Activated CD4-positive, alpha-beta T cell treated with anti-CD3 and anti-CD28 coated beads for 36 hours (primary cell): ENCODE results near the gene SYNGR1. TPM values are rescaled to one million over a fixed set of nuclear protein-coding genes. Genes with fewer than 3 reads are reported as not detected.
"Not testable (repeated sequence)": the region's sequence is repeated elsewhere in the genome, so short reads cannot be mapped to it uniquely, and the experiment has no call there.

Experiments
- ATAC-seq: fragments of 200-7000 bp; cut with Tn5 transposase; one replicate; pipeline ENCODE4 v1.10.0; 2021; ENCODE audit warnings: mild to moderate bottlenecking, moderate library complexity
- CTCF ChIA-PET: fragments of 350-600 bp; sonication (Branson Sonifier 250); formaldehyde crosslinking; loops from one replicate; lab custom pipeline; 2021; ENCODE audit warnings: antibody characterized with exemption; lab: Charles Lee
- POLR2A ChIA-PET: fragments of 350-600 bp; sonication (Branson Sonifier 250); formaldehyde crosslinking; loops from one replicate; lab custom pipeline; 2021; ENCODE audit warnings: antibody characterized with exemption, inconsistent platforms; lab: Charles Lee
- DNase-seq: peaks from one replicate; pipeline ENCODE4 v3.0.0-alpha.2; 2020
- H3K27ac Mint-ChIP-seq: one replicate; pipeline ENCODE4 v1.8.0; 2021; ENCODE audit warnings: mixed read lengths
- H3K27me3 Mint-ChIP-seq: one replicate; pipeline ENCODE4 v1.8.0; 2021; ENCODE audit warnings: mixed read lengths
- H3K36me3 Mint-ChIP-seq: one replicate; pipeline ENCODE4 v1.8.0; 2021; ENCODE audit warnings: low read depth, mixed read lengths
- H3K4me1 Mint-ChIP-seq: one replicate; pipeline ENCODE4 v1.8.0; 2021; ENCODE audit warnings: mixed read lengths
- H3K4me3 Mint-ChIP-seq: one replicate; pipeline ENCODE4 v1.8.0; 2021; ENCODE audit warnings: mild to moderate bottlenecking, moderate library complexity, mixed read lengths
- H3K9me3 Mint-ChIP-seq: one replicate; pipeline ENCODE4 v1.8.0; 2021; ENCODE audit warnings: low read depth, mixed read lengths
- intact Hi-C, 2 experiments: fragments of 100-400 bp; cut with DNase I in 1 of 2; cut with micrococcal nuclease in 1 of 2; formaldehyde crosslinking; loops; one replicate each; pipeline versions ENCODE4 v1.14.2 to v1.15.1; 2022 to 2024; cut with DNase I, micrococcal nuclease
- total RNA-seq, 2 experiments: library from RNA; stranded (reverse); gene quantifications; one replicate each; pipeline ENCODE4 v1.2.3, GENCODE V29; 2021

Gene SYNGR1
- total RNA-seq, 2 experiments from 2014 or later: 0.58 to 0.89 TPM

- Mint-ChIP-seq H3K27ac (no peak overlapping the region), H3K36me3 (no peaks in the 10 kb centered on the region), H3K4me1 (peaks cover 10% of the 10 kb centered on the region), H3K9me3 (no peaks in the 10 kb centered on the region), H3K4me3 (no peak overlapping the region), H3K27me3 (peaks cover 10% of the 10 kb centered on the region)
- intact Hi-C loops: no loop called here
- no peak for DNase-seq
- ATAC-seq: peak; percentile 34
- ChIA-PET POLR2A (interaction anchor here (0.5 kb wide), 1 partner anchor 670 kb away, joined by 4 read pairs; the partner anchor contains the start of gene TOMM22), CTCF (interaction anchor here (0.6 to 0.9 kb wide), 2 partner anchors 13 to 203 kb away, joined by 3 read pairs; no protein-coding TSS in a partner anchor)
Observed at GRCh38 chr22:39351689-39352214, 2.0 kb downstream of the SYNGR1 start.

DNA sequence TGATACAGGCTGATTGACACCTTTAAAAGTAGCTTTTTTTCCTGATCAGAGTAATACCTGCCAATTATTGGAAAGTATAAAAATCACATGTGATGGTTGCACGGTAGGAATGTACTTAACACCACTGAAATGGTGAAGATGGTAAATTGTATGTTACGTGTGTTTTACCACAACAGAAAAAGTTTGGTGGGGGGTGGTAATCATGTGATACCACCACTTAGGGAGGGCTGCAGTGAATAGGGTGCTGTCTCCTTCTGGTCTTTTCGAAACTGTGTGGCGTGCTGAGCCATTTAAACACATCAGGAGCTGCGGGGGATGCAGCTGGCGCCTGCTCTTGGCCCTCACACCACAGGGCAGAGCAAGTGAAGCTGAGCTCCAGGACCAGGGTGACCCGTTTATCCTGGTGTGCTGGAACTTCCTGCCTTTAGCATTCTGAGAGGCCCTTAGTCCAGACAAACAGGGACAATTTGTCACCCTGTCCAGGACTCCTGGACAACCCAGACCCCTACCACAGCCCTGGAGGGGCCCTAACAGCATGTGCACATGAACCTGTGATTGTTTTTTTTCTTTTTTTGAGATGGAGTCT is 2.6 kb downstream of the SYNGR1 start:
- Mint-ChIP-seq H3K9me3 (no peaks in the 10 kb centered on the region), H3K4me3 (no peak overlapping the region), H3K36me3 (no peaks in the 10 kb centered on the region), H3K4me1 (peaks cover 10% of the 10 kb centered on the region), H3K27me3 (peaks cover 10% of the 10 kb centered on the region), H3K27ac (no peak overlapping the region)
- CTCF ChIA-PET: interaction anchor here (0.6 to 0.9 kb wide), 3 partner anchors 12 to 204 kb away, joined by 3 read pairs; no protein-coding TSS in a partner anchor
- POLR2A ChIA-PET: no interaction called here
- ATAC-seq (no peak), DNase-seq (no peak)
- intact Hi-C loops: no loop called here

DNA sequence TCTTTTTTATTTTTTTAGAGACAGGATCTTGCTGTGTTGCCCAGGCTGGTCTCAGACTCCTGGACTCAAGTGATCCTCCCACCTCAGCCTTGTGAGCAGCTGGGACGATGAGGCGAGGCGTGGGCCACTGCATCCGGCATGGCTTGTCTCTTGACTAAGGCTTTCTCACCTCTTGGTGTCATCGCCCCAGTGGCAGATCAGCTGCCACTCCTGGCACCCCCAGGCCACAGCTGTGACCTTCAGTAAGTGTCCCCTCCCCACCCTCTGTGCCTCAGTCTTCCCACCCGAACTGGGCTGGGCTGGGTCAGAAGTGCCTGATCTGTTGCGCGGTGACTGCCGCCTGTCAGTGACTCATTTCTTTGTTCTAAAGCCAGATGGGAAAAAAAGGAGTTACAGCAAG is 3.6 kb downstream of the SYNGR1 start:
- no peak for DNase-seq
- ATAC-seq: no peak
- ChIA-PET CTCF (interaction anchor here (0.7 kb wide), 2 partner anchors 35 to 169 kb away, joined by 3 read pairs; no protein-coding TSS in a partner anchor), POLR2A (no interaction called here)
- Mint-ChIP-seq H3K4me3 (no peak overlapping the region), H3K9me3 (no peaks in the 10 kb centered on the region), H3K27me3 (peaks cover 10% of the 10 kb centered on the region), H3K4me1 (peaks cover 10% of the 10 kb centered on the region), H3K36me3 (no peaks in the 10 kb centered on the region), H3K27ac (no peak overlapping the region)
- intact Hi-C loops: no loop called here

DNA sequence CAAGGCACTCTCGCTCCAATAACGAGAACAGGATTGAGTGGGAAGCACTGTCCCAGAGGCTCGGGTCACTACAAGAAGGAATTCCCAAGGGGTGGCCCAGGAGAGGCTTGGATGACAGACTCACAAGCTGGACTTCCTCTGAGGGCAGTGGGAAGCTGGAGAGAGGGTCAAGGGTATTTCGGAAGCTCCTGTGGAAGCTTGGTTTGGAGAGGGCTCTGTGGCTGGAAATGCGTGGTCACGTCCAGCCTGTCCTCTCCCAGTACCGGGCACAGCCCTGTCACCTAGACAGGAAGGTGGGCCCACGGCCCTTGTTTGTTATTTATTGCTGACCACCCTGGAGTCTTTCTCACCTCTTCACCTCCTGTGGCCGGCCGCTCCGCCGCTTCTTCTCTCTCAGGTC is 5.3 kb downstream of the SYNGR1 start:
- H3K4me3 Mint-ChIP-seq: no peak overlapping the region
- no peaks in the 10 kb centered on the region for H3K9me3 Mint-ChIP-seq
- no peaks in the 10 kb centered on the region for H3K36me3 Mint-ChIP-seq
- DNase-seq: no peak
- intact Hi-C loops: no loop called here
- ChIA-PET POLR2A (interaction anchor here (0.6 kb wide), 1 partner anchor 124 kb away, joined by 3 read pairs; no protein-coding TSS in a partner anchor), CTCF (no interaction called here)
- H3K27ac Mint-ChIP-seq: no peak overlapping the region
- no peak for ATAC-seq
- H3K27me3 Mint-ChIP-seq: peaks cover 3% of the 10 kb centered on the region
- peaks cover 5% of the 10 kb centered on the region for H3K4me1 Mint-ChIP-seq

GRCh38 chr22:39355805-39356204 is 6.0 kb downstream of the SYNGR1 start:
- H3K27ac Mint-ChIP-seq, DNase-seq, H3K4me1 Mint-ChIP-seq, H3K4me3 Mint-ChIP-seq, H3K9me3 Mint-ChIP-seq, H3K27me3 Mint-ChIP-seq, H3K36me3 Mint-ChIP-seq, POLR2A ChIA-PET, ATAC-seq, intact Hi-C loops: not testable (repeated sequence)
- CTCF ChIA-PET: interaction anchor here (1.1 kb wide), 1 partner anchor 139 kb away, joined by 4 read pairs; no protein-coding TSS in a partner anchor

DNA sequence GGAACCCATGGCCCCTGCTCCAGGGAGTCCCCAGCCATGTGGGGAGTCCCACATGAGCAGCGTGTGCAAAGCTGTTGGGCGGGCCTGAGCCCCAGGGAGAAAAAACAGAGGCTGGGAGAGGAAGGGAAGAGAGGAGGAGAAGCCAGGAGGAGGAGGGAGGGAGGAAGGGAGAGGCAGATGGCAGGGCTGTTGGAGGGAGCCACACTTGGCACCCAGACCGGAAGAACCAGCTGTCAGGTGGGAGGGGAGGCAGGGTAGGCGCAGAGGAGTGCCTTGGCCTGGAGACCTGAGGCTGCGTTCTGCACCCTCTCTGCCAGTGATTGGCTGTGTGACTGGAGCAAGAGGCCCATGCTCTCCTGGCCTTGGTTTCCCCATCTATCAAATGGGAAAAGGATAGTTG is 6.7 kb downstream of the SYNGR1 start:
- ATAC-seq (no peak), DNase-seq (no peak)
- intact Hi-C loops: no loop called here
- Mint-ChIP-seq H3K27me3 (no peaks in the 10 kb centered on the region), H3K27ac (no peak overlapping the region), H3K36me3 (no peaks in the 10 kb centered on the region), H3K4me1 (no peaks in the 10 kb centered on the region), H3K9me3 (no peaks in the 10 kb centered on the region), H3K4me3 (no peak overlapping the region)
- ChIA-PET POLR2A (no interaction called here), CTCF (interaction anchor here (1.1 kb wide), 1 partner anchor 140 kb away, joined by 4 read pairs; no protein-coding TSS in a partner anchor)

GRCh38 chr22:39357110-39358108 is 7.6 kb downstream of the SYNGR1 start:
- H3K4me1 Mint-ChIP-seq, CTCF ChIA-PET, H3K4me3 Mint-ChIP-seq, POLR2A ChIA-PET, DNase-seq, intact Hi-C loops, H3K27me3 Mint-ChIP-seq, ATAC-seq, H3K9me3 Mint-ChIP-seq, H3K36me3 Mint-ChIP-seq, H3K27ac Mint-ChIP-seq: not testable (repeated sequence)

GRCh38 chr22:39358197-39358596 is 8.4 kb downstream of the SYNGR1 start:
- H3K36me3 Mint-ChIP-seq, H3K27me3 Mint-ChIP-seq, H3K27ac Mint-ChIP-seq, H3K9me3 Mint-ChIP-seq, H3K4me3 Mint-ChIP-seq, DNase-seq, ATAC-seq, H3K4me1 Mint-ChIP-seq, intact Hi-C loops, POLR2A ChIA-PET: not testable (repeated sequence)
- CTCF ChIA-PET: interaction anchor here (0.7 kb wide), 1 partner anchor 207 kb away, joined by 3 read pairs; no protein-coding TSS in a partner anchor

DNA sequence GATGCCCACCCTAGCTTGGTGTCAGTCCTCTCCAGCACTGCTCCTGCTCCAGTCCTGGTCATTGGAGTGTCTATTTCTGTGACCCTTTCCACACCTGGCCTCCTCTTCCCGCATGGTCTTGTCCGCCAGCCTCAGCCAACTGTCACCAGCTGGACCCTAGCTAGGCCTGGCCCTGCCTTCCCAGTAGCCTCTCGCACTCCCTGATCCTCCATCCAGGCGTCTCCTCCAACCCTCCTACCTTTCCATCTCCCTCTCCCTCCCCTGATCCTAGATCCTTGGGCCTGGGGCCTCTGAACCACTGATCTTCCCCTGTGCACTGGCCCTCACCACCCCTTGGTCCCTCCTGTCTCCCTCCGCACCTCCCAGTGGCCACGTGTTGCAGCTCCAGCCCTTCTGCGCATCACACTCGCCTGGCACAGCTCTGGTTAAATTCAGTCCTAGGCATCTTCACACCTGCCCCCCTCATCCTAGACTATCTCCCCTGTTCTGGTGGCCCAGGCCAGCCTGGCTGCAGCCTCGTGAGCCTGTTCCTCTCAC is 9.9 kb downstream of the SYNGR1 start:
- ChIA-PET POLR2A (interaction anchor here (0.7 kb wide), 1 partner anchor 39 kb away, joined by 8 read pairs; no protein-coding TSS in a partner anchor), CTCF (interaction anchor here (0.6 kb wide), 1 partner anchor 109 kb away, joined by 3 read pairs; no protein-coding TSS in a partner anchor)
- Mint-ChIP-seq H3K9me3 (no peaks in the 10 kb centered on the region), H3K36me3 (no peaks in the 10 kb centered on the region), H3K4me1 (no peaks in the 10 kb centered on the region), H3K27me3 (no peaks in the 10 kb centered on the region), H3K4me3 (no peak overlapping the region), H3K27ac (no peak overlapping the region)
- intact Hi-C loops: no loop called here
- ATAC-seq (no peak), DNase-seq (no peak)

DNA sequence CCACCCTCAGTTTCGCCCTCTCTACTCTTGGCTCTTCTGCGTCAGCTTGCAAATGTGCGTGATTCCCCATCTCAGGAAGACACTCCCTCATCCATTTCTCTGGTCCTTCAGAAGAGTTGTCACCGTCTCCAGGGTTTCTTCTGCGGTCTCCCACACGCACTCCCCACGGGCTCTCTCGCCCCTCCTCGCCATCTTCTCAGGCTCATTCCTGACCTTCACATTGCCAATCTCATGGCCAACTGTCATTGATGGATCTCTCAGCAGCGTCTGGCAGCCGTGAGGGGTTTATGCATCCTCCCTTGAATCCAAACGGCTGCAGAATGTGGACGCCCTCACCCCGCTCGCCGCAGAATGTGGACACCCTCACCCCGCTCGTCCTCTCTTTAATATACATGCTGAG is 10.5 kb downstream of the SYNGR1 start:
- CTCF ChIA-PET: no interaction called here
- no peaks in the 10 kb centered on the region for H3K36me3 Mint-ChIP-seq
- H3K4me1 Mint-ChIP-seq: no peaks in the 10 kb centered on the region
- H3K4me3 Mint-ChIP-seq: no peak overlapping the region
- no peak for DNase-seq
- H3K9me3 Mint-ChIP-seq: no peaks in the 10 kb centered on the region
- intact Hi-C loops: no loop called here
- POLR2A ChIA-PET: no interaction called here
- no peak overlapping the region for H3K27ac Mint-ChIP-seq
- H3K27me3 Mint-ChIP-seq: no peaks in the 10 kb centered on the region
- no peak for ATAC-seq
